Thoracic aorta (tissue), 2 donors: ENCODE results near the gene TBL1X. TPM values are rescaled to one million over a fixed set of nuclear protein-coding genes. Genes with fewer than 3 reads are reported as not detected.

ENCODE experiments used
- ATAC-seq: fragments of 150-250 bp; one replicate; pipeline ENCODE4 v1.8.0; 2017; ENCODE audit warnings: low read depth; ENCODE audit not compliant: insufficient number of reproducible peaks, low FRiP score
- DNase-seq: peaks from one replicate; pipeline ENCODE4 v3.0.0-alpha.2; 2020; ENCODE audit warnings: low spot score
- H3K27ac ChIP-seq, 2 donors: fragments of 200-600 bp; sonication (generic); 1 replicate in 1 of 2; 2 replicates in 1 of 2; pipeline ENCODE4 v1.5.1; 2016; ENCODE audit warnings: mild to moderate bottlenecking in 2 of 2, moderate library complexity in 2 of 2
- H3K27me3 ChIP-seq: fragments of 200-600 bp; sonication (generic); replicated peaks from 2 replicates; pipeline ENCODE4 v1.6.0; 2016; ENCODE audit warnings: mild to moderate bottlenecking; ENCODE audit not compliant: insufficient read depth
- H3K36me3 ChIP-seq: fragments of 200-600 bp; sonication (generic); one replicate; pipeline ENCODE4 v1.5.1; 2016
- H3K4me1 ChIP-seq, 2 donors: fragments of 200-600 bp; sonication (generic); 1 replicate in 1 of 2; 2 replicates in 1 of 2; pipeline versions ENCODE4 v1.5.1 to v1.6.0; 2016; ENCODE audit warnings: low read depth in 2 of 2, mild to moderate bottlenecking in 1 of 2; ENCODE audit not compliant: control insufficient read depth in 1 of 2
- H3K4me3 ChIP-seq: fragments of 200-600 bp; sonication (generic); 2 replicates; pipeline ENCODE4 v1.5.1; 2016; ENCODE audit warnings: mild to moderate bottlenecking
- H3K9me3 ChIP-seq: fragments of 200-600 bp; sonication (generic); 2 replicates; pipeline ENCODE4 v1.5.1; 2016
- total RNA-seq, 2 donors: library from RNA; depleted of rRNA; stranded (reverse); fragments of >200 nt; gene quantifications; one replicate each; pipeline versions ENCODE4 v1.1.0 to v1.2.3, GENCODE V29; 2016
- TF ChIP-seq, protein P1 (sequence below): fragments of 200-600 bp; sonication (generic); IDR thresholded peaks from one replicate; pipeline ENCODE4 v1.5.1; 2019; ENCODE audit warnings: antibody characterized with exemption

Gene TBL1X
- total RNA-seq, 2 donors from 2014 or later, result 37.9 to 39.7 TPM

- Histone ChIP-seq H3K36me3 (no peaks in the 10 kb centered on the region), H3K4me1 (peaks cover 0 to 21% of the 10 kb centered on the region in 2 donors), H3K4me3 (no peak overlapping the region), H3K9me3 (no peaks in the 10 kb centered on the region), H3K27ac (no peak overlapping the region), H3K27me3 (no peaks in the 10 kb centered on the region)
- TF ChIP-seq, protein P1, sequence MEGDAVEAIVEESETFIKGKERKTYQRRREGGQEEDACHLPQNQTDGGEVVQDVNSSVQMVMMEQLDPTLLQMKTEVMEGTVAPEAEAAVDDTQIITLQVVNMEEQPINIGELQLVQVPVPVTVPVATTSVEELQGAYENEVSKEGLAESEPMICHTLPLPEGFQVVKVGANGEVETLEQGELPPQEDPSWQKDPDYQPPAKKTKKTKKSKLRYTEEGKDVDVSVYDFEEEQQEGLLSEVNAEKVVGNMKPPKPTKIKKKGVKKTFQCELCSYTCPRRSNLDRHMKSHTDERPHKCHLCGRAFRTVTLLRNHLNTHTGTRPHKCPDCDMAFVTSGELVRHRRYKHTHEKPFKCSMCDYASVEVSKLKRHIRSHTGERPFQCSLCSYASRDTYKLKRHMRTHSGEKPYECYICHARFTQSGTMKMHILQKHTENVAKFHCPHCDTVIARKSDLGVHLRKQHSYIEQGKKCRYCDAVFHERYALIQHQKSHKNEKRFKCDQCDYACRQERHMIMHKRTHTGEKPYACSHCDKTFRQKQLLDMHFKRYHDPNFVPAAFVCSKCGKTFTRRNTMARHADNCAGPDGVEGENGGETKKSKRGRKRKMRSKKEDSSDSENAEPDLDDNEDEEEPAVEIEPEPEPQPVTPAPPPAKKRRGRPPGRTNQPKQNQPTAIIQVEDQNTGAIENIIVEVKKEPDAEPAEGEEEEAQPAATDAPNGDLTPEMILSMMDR, result no peak
- DNase-seq (no peak), ATAC-seq (no peak)
Observed at GRCh38 chrX:9622128-9622527, 157.3 kb downstream of the TBL1X start.

DNA sequence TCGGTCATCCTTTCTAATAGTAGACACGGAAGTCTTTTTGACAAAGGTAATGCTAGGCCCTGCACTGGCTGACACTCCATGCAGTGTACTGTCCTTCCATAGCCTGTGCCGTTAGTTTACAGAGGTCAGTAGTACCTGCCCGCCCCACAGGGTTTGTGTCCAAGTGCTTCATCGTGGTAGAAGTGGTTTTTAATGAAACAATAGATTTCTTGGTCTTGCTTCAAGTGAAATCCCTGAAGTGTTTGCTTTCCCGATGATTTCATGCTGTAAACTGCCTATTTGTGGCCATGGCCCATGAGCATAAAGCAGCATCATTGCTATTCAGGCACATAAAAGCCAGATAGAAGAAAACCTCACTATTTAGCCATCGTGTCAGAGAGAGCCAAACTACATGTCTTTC is 161.5 kb downstream of the TBL1X start:
- H3K36me3 ChIP-seq, result no peaks in the 10 kb centered on the region
- TF ChIP-seq, protein P1, result no peak
- peaks cover 0 to 29% of the 10 kb centered on the region in 2 donors for H3K4me1 ChIP-seq
- H3K4me3 ChIP-seq, result no peak overlapping the region
- no peaks in the 10 kb centered on the region for H3K27me3 ChIP-seq
- no peak overlapping the region for H3K27ac ChIP-seq
- H3K9me3 ChIP-seq, result no peaks in the 10 kb centered on the region
- ATAC-seq (no peak), DNase-seq (no peak)

- H3K36me3 ChIP-seq, result no peaks in the 10 kb centered on the region
- TF ChIP-seq, protein P1, result no peak
Observed at GRCh38 chrX:9627922-9628321, 163.1 kb downstream of the TBL1X start.

DNA sequence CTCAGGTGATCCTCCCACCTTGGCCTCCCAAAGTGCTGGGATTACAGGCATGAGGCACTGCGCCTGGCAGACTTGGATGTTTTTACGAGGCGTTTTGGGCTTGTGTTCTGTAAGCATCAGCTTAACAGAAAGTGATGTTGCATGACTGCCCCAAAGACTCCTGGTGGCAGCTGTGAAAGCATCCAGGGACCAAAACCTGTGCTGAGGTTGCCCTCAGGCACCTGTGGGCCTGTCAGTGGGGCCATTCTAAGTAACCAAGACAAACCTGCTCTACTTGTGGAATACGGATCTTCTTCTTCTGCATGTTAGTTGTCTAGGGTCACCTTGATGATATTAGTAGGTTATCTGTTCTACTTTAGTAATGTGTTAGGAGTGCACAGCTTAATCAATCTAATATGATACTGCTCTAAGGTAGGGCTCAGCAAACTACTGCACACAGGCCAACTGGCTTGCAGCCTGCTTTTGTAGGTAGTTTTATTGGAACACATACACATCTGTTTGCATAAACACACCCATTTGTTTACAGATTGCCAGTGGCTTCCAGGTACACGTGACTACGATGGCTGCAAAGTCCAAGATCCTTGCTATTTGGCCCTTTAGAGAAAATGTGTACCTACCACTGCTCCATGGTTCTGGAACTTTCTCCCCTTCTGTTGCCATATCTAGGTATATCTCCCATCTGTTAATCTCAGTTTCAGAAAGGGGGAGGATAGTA is 164.1 kb downstream of the TBL1X start:
- H3K27me3 ChIP-seq, result no peaks in the 10 kb centered on the region
- TF ChIP-seq, protein P1, result no peak
- DNase-seq, result no peak
- H3K4me3 ChIP-seq, result no peak overlapping the region
- no peaks in the 10 kb centered on the region for H3K9me3 ChIP-seq
- peaks cover 0 to 23% of the 10 kb centered on the region in 2 donors for H3K4me1 ChIP-seq
- H3K27ac ChIP-seq, result no peak overlapping the region
- no peaks in the 10 kb centered on the region for H3K36me3 ChIP-seq
- ATAC-seq, result no peak

More at GRCh38 chrX:9627922-9628321, 163.1 kb downstream of the TBL1X start:
- H3K27me3 ChIP-seq, result no peaks in the 10 kb centered on the region
- DNase-seq (no peak), ATAC-seq (no peak)
- no peak overlapping the region for H3K4me3 ChIP-seq
- peaks cover 0 to 29% of the 10 kb centered on the region in 2 donors for H3K4me1 ChIP-seq
- H3K27ac ChIP-seq, result no peak overlapping the region
- no peaks in the 10 kb centered on the region for H3K9me3 ChIP-seq

GRCh38 chrX:9634551-9634950 is 169.7 kb downstream of the TBL1X start:
- Histone ChIP-seq H3K4me3 (no peak overlapping the region), H3K27ac (no peak overlapping the region), H3K36me3 (no peaks in the 10 kb centered on the region), H3K4me1 (peaks cover 0 to 11% of the 10 kb centered on the region in 2 donors), H3K27me3 (no peaks in the 10 kb centered on the region), H3K9me3 (no peaks in the 10 kb centered on the region)
- TF ChIP-seq, protein P1, result no peak
- ATAC-seq, result no peak
- no peak for DNase-seq
